Ascending aorta (tissue), 2 donors: ENCODE measurements around the gene CTSE. TPM values are rescaled to one million over a fixed set of nuclear protein-coding genes. Genes with fewer than 3 reads are reported as not detected.
"Not testable (repeated sequence)": the region's sequence is repeated elsewhere in the genome, so short reads cannot be mapped to it uniquely, and the experiment has no call there.

Experiments used
- DNase-seq, 2 donors: peaks; one replicate each; pipeline ENCODE4 v3.0.0-alpha.2; 2019; ENCODE audit warnings: low spot score in 2 of 2
- H3K27ac ChIP-seq, 2 donors: fragments of 200-600 bp; sonication (generic); one replicate each; pipeline ENCODE4 v1.5.1; 2016 to 2017; ENCODE audit warnings: mild to moderate bottlenecking in 1 of 2
- H3K27me3 ChIP-seq: fragments of 200-600 bp; sonication (generic); one replicate; pipeline ENCODE4 v1.5.1; 2017
- H3K36me3 ChIP-seq, 2 donors: fragments of 200-600 bp; sonication (generic); one replicate each; pipeline ENCODE4 v1.5.1; 2016
- H3K4me1 ChIP-seq, 2 donors: fragments of 200-600 bp; sonication (generic); one replicate each; pipeline ENCODE4 v1.5.1; 2016 to 2017; ENCODE audit warnings: mild to moderate bottlenecking in 1 of 2
- H3K4me3 ChIP-seq, 2 donors: fragments of 200-600 bp; sonication (generic); one replicate each; pipeline ENCODE4 v1.5.1; 2016 to 2017; ENCODE audit warnings: mild to moderate bottlenecking in 1 of 2
- H3K9me3 ChIP-seq, 2 donors: fragments of 200-600 bp; sonication (generic); one replicate each; pipeline ENCODE4 v1.5.1; 2016
- intact Hi-C: fragments of 100-400 bp; cut with DNase I; formaldehyde crosslinking; loops from one replicate; pipeline ENCODE4 v1.15.1; 2023
- total RNA-seq: library from RNA; depleted of rRNA; stranded (reverse); fragments of >200 nt; gene quantifications from one replicate; pipeline ENCODE4 v1.1.0, GENCODE V29; 2016
- TF ChIP-seq, protein P1 (sequence below), 3 experiments: fragments of 200-600 bp in 2 of 3; fragments of 450-650 bp in 1 of 3; sonication (generic) in 2 of 3; IDR thresholded peaks; one replicate each; pipeline ENCODE4 v1.5.1; 2016 to 2019; ENCODE audit warnings: antibody characterized with exemption in 3 of 3, mild to moderate bottlenecking in 1 of 3, moderate library complexity in 1 of 3

Gene CTSE
- total RNA-seq, 1 donor from 2014 or later = not detected

- H3K27ac ChIP-seq = peak overlapping the region; percentile 39 to 50
- TF ChIP-seq, protein P1, sequence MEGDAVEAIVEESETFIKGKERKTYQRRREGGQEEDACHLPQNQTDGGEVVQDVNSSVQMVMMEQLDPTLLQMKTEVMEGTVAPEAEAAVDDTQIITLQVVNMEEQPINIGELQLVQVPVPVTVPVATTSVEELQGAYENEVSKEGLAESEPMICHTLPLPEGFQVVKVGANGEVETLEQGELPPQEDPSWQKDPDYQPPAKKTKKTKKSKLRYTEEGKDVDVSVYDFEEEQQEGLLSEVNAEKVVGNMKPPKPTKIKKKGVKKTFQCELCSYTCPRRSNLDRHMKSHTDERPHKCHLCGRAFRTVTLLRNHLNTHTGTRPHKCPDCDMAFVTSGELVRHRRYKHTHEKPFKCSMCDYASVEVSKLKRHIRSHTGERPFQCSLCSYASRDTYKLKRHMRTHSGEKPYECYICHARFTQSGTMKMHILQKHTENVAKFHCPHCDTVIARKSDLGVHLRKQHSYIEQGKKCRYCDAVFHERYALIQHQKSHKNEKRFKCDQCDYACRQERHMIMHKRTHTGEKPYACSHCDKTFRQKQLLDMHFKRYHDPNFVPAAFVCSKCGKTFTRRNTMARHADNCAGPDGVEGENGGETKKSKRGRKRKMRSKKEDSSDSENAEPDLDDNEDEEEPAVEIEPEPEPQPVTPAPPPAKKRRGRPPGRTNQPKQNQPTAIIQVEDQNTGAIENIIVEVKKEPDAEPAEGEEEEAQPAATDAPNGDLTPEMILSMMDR (IDR thresholded peaks at IDR 0.05) = no peak
- peak; percentile 33 to 78 for DNase-seq
- no peaks in the 10 kb centered on the region for H3K9me3 ChIP-seq
- H3K4me1 ChIP-seq = peaks cover 15 to 17% of the 10 kb centered on the region in 2 donors
- H3K4me3 ChIP-seq = peak overlapping the region in 1 of 2 donors; percentile 54
- no peaks in the 10 kb centered on the region for H3K36me3 ChIP-seq
- no peaks in the 10 kb centered on the region for H3K27me3 ChIP-seq
- intact Hi-C loops = no loop called here
Observed at GRCh38 chr1:206001476-206001888, 22.2 kb downstream of the CTSE start.

GRCh38 chr1:206000641-206001339 lies 22.9 kb downstream of the CTSE start:
- H3K9me3 ChIP-seq = no peaks in the 10 kb centered on the region
- peaks cover 15 to 17% of the 10 kb centered on the region in 2 donors for H3K4me1 ChIP-seq
- H3K27ac ChIP-seq = no peak overlapping the region
- TF ChIP-seq, protein P1 (IDR thresholded peaks at IDR 0.05) = no peak
- no peaks in the 10 kb centered on the region for H3K27me3 ChIP-seq
- H3K36me3 ChIP-seq = no peaks in the 10 kb centered on the region
- intact Hi-C loops = no loop called here
- no peak for DNase-seq
- H3K4me3 ChIP-seq = no peak overlapping the region

DNA sequence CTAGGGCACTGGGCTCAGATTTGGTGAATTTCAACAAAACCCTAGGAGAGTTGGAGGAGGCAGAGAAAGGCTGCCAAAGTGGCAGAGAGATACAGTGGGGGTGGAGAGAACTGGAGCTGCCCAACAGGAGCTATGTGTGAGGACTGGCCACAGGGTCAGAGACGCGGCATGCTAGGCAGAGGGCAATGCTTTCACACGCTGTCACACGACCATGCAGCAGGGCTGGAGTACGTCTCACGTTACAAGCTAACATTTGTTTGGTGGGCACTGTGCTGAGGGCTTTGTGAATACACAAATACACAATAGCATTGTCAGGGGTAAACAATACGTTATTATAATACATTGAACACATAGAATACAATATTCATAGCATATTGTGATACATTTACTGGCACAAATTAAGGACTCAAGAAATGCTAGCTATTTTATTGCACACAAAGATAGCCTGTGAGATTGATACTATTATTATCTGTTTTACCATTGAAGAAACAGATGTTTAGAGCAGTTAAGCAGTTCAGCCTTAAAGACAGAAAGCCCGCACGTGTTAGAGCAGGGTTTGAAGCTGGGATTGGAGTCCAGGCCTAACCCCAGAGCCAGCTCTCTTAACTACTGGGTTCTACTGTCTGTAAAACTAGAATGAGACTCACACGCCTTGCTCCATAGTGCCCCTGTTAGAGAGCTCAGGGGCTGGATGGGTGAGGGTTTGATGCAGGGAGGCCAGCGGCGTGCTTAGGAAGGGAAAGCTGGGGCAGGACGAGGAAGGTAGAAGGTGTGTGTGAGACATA lies 25.0 kb downstream of the CTSE start:
- Histone ChIP-seq H3K9me3 (no peaks in the 10 kb centered on the region), H3K4me1 (peaks cover 14 to 15% of the 10 kb centered on the region in 2 donors), H3K36me3 (no peaks in the 10 kb centered on the region), H3K4me3 (no peak overlapping the region), H3K27me3 (no peaks in the 10 kb centered on the region), H3K27ac (no peak overlapping the region)
- TF ChIP-seq, protein P1 (IDR thresholded peaks at IDR 0.05) = no peak
- intact Hi-C loops = no loop called here
- DNase-seq = no peak

- H3K27ac ChIP-seq, DNase-seq, H3K36me3 ChIP-seq, H3K9me3 ChIP-seq, H3K27me3 ChIP-seq, H3K4me3 ChIP-seq, H3K4me1 ChIP-seq, intact Hi-C loops: not testable (repeated sequence)
Observed at GRCh38 chr1:205996641-205997040, 27.1 kb downstream of the CTSE start.

DNA sequence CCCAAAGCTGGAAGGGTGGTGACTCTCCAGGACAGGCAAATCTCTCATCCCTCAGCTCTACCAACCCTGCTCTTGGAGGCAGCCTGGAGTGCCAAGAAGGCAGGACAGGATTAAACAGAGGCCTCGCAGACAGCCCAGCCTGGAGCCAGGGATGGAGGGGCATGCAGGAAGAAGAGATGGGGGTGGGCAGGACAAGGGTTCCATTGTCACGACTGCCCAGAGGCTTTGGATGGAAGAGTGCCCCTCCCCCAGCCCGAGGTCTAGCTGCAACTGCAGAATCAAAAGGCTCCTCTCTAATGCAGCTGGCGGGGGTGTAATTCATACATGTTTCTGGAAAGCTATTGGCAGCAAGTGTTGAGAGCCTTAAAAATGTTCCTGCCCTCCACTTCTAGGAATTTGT lies 29.3 kb downstream of the CTSE start:
- no peak overlapping the region for H3K27ac ChIP-seq
- H3K27me3 ChIP-seq = no peaks in the 10 kb centered on the region
- TF ChIP-seq, protein P1 (IDR thresholded peaks at IDR 0.05) = no peak
- H3K9me3 ChIP-seq = no peaks in the 10 kb centered on the region
- H3K36me3 ChIP-seq = peaks cover 0 to 9% of the 10 kb centered on the region in 2 donors
- intact Hi-C loops = no loop called here
- no peaks in the 10 kb centered on the region for H3K4me1 ChIP-seq
- no peak for DNase-seq
- no peak overlapping the region for H3K4me3 ChIP-seq

DNA sequence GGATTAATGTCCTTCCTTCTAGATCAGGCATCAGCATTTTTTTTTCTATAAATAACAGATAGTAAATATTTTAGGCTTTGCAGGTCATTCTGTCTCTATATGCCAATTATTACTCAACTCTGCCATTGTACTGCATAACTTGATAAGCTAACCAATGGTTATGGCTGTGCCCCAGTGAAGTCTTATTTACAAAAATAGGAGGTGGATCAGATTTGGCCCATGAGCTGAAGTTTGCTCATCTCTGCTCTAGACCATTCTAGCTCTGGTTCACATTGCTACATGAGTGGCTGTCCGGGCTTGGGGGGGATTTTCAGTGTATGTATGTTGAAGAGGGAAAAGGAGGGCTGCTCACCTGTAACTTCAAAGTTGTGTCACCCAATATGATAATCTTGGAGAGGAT lies 30.6 kb downstream of the CTSE start:
- H3K27ac ChIP-seq = no peak overlapping the region
- H3K4me1 ChIP-seq = no peaks in the 10 kb centered on the region
- H3K27me3 ChIP-seq = no peaks in the 10 kb centered on the region
- peaks cover 0 to 9% of the 10 kb centered on the region in 2 donors for H3K36me3 ChIP-seq
- intact Hi-C loops = no loop called here
- TF ChIP-seq, protein P1 (IDR thresholded peaks at IDR 0.05) = no peak
- no peak overlapping the region for H3K4me3 ChIP-seq
- DNase-seq = no peak
- no peaks in the 10 kb centered on the region for H3K9me3 ChIP-seq
